Measurements from ENCODE around the gene SMYD4.
"Not testable (repeated sequence)": the region's sequence is repeated elsewhere in the genome, so short reads cannot be mapped to it uniquely, and the experiment has no call there.

Gene SMYD4

DNA sequence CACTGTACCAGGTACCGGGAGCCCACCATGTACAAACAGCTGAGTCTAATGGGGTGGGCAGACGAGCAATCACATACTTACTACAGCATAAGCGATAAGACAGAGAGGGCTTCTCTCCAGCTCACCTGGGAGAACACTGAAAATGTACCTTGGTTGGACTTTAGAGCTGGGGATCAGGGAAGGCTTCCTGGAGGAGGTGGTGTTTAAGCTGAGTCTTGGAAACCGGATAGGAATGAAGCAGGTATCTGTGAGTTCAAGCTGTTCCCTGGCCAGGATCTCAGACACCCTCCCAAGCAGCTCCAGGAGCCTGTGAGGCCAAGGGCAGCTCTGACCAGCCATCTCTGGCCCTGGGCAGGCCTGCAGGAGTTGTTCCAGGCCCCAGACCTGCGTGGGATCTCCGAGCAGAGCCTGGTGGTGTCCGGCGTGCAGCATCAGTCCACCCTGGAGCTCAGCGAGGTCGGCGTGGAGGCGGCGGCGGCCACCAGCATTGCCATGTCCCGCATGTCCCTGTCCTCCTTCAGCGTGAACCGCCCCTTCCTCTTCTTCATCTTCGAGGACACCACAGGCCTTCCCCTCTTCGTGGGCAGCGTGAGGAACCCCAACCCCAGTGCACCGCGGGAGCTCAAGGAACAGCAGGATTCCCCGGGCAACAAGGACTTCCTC is 75.8 kb downstream of the SMYD4 start:
- DNase-seq = no peak

DNA sequence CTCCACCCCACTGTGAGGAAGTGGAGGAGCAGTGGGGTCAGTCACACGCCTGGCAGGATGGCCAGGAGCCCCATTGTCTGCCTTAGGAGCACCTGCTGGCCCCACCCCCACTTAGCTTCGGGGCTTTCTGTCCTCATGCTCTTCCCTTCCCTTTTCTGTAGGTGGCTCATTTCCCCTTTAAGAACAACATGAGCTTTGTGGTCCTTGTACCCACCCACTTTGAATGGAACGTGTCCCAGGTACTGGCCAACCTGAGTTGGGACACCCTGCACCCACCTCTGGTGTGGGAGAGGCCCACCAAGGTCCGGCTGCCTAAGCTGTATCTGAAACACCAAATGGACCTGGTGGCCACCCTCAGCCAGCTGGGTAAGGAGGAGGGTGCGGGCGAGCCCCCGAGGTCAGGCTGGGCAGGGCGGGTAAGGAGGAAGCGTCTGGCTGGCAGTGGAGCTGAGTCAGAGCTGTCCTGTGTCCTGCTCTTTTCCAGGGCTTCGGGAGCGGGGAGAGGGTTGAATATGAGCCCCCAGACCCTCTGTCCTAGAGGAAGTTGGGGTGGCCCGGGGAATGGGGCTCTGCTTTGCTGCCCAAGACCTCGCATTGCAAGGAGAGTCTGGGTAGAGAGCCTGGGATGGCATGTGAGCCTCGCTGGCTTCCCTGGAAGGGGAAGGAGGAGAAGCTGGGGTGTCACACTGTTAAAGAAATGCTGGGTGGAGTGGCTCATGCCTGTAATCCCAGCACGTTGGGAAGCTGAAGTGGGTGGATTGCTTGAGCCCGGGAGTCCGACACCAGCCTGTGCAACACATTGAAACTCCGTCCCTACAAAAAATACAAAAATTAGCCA is 77.1 kb downstream of the SMYD4 start:
- DNase-seq = no peak

DNA sequence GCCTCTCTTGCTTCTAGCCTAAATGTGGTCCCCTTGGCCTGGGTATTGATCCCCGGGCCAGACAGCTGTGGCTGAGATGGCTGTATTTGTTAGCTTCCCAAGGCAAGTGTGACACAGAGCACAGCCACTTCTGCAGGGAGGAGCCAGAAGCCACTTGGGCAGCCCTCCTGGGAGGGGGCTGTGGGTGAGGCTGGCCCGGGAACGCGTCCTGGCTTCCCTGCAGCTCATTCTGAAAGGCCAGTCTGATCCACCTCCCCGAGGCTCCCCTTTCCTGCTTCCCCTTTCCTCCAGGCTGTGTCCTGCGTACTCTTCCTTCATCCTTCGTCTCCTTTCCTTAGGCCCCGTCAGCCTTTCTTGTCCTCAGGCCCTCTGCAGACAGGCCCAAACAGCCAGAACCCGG is 79.1 kb downstream of the SMYD4 start:
- DNase-seq = no peak

DNA sequence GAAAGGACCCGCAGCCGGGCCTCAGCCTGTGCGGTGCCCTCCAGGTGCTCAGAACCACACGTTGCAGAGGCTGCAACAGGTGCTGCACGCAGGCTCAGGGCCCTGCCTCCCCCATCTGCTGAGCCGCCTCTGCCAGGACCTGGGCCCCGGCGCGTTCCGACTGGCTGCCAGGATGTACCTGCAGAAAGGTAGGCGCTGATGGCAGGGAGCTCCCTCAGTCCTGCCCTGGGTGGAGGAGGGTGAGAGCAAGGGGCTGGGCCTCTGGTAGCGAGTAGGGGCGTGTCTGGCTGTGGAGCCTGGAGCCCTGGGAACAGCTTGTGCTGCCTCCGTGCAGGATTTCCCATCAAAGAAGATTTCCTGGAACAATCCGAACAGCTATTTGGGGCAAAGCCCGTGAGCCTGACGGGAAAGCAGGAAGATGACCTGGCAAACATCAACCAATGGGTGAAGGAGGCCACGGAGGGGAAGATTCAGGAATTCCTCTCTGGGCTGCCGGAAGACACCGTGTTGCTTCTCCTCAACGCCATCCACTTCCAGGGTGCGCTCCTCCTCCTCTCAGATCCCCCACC is 82.6 kb downstream of the SMYD4 start:
- no peak for DNase-seq

DNA sequence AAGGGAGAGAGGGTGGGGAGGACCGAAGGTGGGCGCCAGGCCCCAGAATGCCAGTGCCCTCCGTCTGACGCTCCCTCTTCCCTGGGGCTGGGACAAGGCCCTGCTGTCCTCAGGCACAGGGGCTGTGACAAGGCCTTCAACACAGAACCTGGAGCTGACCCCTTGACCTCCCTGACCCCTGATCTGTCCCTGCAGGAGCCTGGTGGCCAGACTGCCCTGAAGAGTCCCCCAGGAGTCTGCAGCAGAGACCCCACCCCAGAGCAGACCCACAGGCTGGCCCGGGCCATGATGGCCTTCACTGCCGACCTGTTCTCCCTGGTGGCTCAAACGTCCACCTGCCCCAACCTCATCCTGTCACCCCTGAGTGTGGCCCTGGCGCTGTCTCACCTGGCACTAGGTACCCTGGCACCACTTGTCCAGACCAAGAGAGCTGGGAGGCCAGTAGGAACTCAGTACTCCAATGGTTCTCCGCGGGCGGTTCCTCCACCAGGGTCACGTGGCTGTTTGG is 84.1 kb downstream of the SMYD4 start:
- DNase-seq = no peak

DNA sequence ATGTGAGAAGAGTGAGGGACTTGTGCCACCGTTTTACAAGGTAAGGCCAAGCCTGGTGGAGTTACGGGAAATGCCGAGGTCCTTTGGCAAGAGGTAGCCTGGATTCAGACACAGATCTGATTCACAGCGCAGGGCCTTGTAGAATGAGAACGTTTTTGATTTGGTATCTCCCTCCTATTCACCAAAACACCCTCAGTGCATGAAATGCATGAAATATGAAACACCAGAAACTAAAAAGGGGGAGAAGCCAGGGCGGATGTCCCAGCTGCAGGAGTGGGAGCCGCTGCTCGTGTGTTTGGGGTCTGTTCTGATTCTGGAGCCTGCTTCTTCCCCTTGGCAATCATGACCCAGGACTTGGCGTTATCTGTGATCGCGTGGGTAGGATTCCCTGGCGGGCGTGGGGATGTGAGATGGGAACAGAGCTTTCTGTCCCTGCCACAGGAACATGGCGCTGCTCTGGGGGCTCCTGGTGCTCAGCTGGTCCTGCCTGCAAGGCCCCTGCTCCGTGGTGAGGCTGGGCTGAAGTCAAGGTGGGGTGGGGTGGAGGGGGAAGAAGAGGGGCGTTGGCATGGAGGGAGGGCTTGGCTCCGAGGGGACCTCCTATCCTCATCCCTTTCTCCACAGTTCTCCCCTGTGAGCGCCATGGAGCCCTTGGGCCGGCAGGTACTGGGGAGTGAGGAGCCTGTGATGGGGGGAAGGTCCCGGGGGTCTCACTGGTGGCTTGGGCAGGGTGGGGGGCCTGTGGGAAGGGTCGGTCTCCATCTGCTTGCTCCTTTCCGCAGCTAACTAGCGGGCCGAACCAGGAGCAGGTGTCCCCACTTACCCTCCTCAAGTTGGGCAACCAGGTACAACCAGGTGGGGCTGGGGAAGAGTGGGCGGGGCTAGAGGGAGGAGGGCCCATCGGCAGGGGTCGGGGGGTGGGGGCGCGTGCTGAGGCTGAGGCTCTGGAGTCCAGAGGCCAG is 84.9 kb downstream of the SMYD4 start:
- no peak for DNase-seq

DNA sequence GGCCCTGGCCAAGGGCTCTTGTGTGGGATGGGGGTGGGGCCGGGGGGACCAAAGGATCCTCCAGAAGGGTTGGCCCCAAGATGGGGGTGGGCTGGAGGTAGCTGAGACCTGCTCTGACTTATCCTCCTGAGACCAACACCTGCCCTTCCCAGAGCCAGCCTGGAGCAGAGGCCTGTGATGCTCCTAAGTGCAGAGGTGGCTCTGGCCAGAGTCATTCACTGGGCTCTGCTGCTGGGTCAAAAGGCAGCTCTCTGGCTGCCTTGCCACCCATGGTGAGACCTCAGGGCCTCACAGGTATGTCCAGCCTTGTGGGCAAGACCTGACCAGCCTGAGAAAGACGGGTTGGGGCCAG is 86.6 kb downstream of the SMYD4 start:
- no peak for DNase-seq

DNA sequence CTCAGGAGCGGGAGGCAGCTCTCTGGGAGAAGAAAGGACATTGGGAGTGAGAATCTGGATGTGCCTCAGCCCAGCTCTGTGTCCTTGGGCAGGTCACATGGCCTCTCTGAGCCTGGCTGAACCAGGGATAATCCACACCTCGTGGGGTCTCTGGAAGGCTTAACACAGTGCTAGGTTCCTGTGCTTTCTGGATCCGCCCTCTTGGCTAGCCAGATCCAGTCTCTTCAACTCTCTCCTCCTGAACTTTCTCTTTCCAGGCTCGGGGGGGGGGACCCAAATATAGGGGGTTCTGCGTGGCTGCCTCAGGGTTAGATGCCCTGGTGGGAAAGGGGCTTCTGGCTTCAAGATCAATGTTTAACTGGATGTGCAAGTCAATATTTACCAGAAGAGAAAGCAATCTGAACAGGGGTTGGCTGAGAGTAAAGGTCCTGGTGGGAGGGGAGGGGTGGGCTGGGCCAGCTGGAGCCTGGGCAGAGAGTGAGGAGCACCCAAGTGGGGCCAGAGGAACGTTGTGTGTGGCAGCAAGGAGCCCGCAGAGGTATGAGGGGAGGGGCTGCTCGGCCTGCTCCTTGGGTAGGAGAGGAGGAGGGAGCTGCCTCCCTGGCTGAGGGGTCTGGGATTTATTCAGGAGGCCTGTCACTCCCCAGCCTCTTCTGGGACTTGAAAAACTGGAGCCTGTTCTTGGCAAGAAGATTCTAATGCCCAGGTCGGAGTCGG is 87.2 kb downstream of the SMYD4 start, which contains the start of gene SERPINF2:
TSS of gene SERPINF2 (plus strand) at position 501 of the 717 bp plus-strand sequence. CDS start 2,125 bp downstream, outside the sequence.
- no peak for DNase-seq

DNA sequence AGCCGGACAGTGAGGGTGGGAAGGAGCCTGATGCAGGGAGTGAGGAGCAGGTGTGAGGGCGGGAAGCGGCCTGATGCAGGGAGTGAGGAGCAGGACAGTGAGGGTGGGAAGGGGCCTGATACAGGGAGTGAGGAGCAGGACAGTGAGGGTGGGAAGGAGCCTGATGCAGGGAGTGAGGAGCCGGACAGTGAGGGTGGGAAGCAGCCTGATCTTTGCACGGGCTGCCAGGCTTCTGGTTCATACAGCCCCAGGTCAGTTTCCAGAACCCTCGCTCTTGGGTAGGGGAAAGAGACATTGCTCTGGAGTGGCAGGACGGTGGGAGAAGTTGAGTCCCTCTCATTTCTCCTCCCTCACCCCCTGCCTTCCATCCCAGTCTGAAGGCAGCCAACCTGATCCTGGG is 87.8 kb downstream of the SMYD4 start:
- not testable (repeated sequence) for DNase-seq

DNA sequence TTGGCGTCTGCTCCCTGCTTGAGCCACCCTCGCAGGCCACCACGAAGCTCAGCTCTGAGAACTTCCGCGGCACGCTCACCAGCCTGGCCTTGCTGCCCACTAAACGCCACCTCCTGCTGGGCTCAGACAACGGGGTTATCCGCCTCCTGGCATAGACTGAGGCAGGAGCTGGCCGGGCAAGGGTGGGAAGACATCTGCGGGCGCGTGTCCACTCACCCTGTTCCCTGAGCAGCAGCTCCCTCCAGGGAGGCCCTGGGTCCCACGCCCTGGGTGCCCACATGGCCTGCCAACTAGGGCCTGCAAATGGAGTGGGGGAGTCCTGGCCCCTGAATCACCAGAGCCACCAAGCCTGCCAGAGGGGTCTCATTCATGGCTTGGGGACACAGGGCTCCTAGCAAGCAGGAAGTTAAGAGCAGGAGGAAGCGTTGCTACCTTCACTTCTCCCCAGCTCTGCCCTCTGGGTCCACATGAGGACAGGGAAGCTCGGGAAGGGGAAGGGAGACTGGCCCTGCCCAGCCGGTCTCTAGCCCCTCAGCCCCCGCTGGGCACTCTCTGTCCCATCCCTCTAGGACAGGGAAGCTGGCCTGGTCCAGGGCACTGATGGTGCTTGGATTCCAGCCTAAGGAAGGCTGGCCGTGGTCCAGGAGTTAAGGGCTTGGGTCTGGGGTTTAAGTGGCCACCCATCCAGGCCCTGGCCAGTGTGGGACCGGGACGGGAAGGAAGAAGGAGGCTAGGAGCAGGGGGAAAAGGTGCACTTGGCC is 92.0 kb downstream of the SMYD4 start:
- no peak for DNase-seq

DNA sequence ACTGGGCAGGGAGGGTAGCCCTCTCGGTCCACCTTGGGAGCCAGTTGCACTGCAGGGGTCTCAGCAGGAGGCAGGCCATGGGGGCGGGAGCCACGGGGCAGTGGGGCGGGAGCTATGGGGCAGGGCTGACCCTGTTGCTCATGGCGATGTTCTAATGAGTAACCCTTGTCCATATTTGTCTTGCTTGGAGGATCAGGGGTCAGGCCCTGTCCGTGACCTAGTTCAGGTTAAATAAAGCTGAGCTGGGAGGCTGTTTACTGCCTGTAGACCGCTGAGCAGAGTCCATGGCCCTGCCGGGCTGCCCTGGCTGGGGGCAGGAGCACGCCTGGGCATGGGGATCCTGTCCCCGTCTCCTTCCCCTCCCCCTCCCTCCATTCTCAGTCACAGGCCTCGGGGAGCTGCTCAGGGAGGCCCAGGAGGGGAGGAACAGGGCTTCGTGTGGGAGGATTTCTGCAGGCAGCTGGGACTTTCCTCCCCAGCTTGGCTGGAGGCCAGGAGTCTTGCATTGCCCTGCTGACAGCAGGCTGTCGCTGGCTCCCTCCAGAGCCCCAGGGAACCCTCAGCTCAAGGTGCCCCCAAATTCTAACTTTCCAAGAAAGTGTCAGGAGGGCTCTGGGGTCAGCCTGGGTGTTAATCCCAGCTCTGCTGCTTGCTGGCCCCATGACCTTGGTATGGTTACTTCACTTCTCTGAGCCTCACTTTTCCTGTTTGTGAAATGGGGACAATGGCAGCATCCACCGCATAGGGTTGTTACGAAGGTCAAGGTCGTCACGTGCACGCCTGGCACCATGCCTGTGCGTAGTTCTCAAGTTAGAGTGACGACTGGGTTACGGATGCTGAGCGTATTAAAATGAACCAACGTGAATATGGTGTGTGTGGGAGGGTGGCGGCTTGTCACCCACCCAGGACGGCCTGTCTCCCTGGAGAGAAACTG is 93.1 kb downstream of the SMYD4 start:
- DNase-seq = peak; percentile 28

DNA sequence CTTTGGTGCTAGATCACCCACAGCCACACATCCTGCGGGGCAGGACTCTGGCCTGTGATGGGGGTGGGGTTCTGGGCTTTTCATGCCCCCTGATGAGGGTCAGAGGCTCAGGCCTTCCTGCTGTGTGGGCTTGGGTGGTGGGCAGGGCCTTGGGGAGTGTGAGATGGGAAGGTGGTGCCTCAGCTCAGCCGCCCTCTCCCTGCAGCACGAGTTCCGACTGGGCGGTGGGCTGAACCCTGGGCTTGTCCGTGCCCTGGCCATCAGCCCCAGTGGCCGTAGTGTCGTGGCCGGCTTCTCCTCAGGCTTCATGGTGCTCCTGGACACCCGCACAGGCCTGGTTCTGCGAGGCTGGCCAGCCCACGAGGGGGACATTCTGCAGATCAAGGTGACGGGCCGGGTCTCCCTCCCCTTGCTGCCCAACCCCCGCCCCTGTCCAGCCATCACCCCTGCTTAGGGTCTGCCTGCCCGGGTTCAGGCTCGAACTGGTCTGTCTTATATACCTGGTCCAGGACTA is 93.8 kb downstream of the SMYD4 start:
- no peak for DNase-seq

DNA sequence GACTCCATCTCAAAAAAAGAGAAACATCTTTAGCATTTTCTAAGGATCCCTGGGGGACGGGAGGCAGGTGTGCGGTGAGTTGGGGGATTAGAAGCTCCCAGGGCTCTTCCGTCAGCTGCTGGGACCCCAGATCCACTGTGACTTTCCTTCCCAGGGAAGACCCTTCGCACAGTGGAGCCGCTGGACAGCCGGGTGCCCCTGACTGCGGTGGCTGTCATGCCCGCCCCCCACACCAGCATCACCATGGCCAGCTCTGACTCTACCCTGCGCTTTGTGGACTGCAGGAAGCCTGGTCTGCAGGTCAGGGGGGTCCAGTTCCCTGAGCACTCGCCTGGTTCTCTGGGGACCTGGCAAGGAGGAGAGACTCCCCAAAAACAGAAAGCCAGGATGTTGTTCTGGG is 94.3 kb downstream of the SMYD4 start:
- DNase-seq = no peak

DNA sequence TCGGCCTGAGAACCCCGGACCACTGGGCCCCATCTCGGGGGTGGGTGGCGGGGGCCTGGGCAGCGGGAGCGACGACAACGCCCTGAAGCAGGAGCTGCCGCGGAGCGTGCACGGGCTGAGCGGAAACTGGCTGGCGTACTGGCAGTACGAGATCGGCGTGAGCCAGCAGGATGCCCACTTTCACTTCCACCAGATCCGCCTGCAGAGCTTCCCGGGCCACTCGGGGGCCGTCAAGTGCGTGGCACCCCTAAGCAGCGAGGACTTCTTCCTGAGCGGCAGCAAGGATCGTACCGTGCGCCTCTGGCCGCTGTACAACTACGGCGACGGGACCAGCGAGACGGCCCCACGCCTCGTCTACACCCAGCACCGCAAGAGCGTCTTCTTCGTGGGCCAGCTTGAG is 95.9 kb downstream of the SMYD4 start:
- no peak for DNase-seq

DNA sequence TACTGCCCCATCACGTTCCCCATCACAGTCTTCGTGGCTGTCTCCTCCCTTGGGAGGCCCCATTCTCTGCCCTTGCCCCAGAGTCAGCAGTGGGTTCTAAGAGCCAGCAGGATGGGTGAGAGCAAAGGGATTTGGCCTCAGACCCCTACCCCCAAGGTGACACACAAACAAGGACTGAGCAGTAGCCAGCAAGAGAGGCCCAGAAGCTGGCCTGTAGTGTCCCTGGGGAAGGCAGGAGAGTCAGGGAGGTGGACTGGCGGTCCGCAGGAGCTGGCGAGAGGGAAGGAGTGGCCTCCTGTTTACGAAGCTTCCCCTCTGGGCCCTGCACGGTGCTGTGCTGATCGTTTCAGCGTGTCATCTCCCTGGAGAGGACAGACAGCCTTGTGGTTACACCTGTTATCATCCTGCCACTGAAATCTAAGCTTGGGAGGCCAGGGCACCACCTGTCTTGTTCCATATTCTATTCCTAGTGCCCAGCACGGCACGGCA is 96.8 kb downstream of the SMYD4 start:
- DNase-seq = no peak

DNA sequence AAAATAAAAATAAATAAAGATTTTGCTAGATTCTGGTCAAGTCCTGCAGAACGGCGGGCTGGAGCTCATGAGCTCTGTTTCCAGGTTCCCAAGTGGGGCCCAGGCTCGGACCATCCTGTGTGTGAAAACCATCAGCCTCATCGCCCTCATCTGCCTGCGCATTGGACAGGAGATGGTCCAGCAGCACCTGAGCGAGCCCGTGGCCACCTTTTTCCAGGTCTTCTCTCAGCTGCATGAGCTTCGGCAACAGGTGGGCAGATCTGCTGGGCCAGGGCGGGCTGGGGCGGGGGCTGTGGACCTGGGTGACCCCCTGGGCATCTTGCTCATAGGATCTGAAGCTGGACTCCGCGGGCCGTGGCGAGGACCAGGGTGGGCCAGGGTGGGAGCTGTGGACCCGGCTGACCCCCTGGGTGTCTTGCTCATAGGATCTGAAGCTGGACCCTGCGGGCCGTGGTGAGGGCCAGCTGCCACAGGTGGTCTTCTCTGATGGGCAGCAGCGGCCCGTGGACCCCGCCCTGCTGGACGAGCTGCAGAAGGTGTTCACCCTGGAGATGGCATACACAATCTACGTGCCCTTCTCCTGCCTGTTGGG is 97.4 kb downstream of the SMYD4 start:
- no peak for DNase-seq

DNA sequence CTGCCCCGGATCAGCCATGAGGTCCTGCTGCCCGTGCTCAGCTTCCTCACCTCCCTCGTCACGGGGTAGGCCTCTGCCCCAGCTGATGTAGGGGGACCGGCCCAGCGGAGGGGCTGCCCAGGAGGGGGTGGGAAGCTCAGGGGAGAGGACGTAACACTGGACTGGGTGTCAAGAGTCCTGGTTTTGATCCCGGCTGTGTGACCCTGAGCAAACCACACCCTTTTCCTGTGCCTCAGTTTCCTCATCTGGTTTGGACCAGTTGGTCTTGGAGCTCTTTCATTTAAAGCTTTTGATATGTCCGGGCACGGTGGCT is 98.6 kb downstream of the SMYD4 start:
- no peak for DNase-seq

DNA sequence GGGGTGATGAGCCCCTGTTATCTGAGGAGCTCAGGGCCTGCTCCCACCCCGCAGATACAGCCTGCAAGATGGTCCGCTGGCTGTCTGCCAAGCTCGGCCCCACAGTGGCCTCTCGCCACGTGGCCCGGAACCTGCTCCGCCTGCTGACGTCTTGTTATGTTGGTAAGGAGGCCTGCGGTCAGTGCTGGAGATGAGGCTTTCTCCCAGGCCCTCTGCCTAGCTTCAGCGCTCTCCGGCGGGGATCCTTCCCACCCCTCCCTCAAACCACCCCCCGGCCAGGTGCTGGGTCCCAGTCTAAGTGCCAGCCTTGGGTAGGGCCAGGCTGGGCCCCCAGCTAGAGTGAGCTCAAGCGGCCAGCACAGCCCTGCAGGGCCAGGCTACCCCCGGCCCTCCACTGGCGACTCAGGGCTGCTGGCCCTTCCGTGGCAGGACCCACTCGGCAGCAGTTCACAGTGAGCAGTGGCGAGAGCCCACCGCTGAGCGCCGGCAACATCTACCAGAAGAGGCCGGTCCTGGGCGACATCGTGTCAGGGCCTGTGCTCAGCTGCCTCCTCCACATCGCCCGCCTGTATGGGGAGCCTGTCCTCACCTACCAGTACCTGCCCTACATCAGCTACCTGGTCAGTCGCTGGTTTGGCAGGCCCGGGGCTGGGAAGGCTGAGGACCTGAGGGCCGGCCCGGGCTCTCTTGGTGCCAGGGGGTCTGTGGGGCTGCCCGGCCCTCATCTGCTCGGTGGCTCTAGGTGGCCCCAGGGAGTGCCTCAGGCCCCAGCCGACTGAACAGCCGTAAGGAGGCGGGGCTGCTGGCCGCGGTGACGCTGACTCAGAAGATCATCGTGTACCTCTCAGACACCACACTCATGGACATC is 99.1 kb downstream of the SMYD4 start:
- no peak for DNase-seq

DNA sequence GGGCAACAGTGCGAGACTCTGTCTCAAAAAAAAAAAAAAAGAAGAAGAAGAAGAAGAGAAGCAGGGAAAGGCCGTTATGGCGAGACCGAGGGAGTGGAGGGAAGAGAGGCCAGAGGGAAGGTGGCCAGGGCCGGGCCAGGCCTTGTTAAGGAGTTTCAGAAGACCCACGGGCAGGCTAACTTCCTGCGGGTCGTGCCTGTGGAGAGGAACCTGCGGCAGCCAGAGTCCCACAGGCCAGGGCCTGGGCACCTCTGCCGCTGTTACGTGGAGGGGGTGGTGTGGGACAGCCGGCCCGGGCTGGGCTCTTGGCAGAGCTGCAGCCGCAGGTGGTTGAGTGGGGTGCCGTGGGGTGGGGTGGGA is 99.8 kb downstream of the SMYD4 start:
- DNase-seq = no peak
